Measurements from ENCODE around the gene GFM1.

DNA sequence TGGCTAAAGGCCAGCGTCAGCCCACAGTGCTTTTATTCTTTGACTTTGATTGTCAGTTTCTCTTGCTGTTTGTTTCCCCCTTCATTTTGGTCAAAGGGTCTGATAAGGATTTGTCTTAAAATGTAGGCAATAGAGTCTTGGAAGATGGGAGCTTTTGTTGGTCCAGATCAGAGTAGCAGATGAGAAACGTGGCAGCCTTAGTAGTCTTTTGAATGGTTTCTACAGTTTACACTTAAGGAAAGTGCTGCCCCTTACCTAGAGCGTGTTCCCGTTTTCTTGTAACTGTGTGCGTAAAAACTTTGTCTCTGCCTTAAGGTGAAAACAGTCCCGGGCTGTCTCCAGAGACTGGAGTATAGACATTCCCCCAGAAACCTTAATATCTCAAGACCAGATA is 27.5 kb downstream of the GFM1 start:
- TF ChIP-seq, protein P1, sequence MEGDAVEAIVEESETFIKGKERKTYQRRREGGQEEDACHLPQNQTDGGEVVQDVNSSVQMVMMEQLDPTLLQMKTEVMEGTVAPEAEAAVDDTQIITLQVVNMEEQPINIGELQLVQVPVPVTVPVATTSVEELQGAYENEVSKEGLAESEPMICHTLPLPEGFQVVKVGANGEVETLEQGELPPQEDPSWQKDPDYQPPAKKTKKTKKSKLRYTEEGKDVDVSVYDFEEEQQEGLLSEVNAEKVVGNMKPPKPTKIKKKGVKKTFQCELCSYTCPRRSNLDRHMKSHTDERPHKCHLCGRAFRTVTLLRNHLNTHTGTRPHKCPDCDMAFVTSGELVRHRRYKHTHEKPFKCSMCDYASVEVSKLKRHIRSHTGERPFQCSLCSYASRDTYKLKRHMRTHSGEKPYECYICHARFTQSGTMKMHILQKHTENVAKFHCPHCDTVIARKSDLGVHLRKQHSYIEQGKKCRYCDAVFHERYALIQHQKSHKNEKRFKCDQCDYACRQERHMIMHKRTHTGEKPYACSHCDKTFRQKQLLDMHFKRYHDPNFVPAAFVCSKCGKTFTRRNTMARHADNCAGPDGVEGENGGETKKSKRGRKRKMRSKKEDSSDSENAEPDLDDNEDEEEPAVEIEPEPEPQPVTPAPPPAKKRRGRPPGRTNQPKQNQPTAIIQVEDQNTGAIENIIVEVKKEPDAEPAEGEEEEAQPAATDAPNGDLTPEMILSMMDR (IDR thresholded peaks at IDR 0.05): no peak
- TF ChIP-seq POLR2AphosphoS5 (IDR thresholded peaks at IDR 0.05): no peak
